Endothelial cell of umbilical vein (primary cell): ENCODE data around the gene ANKMY1. TPM values are rescaled to one million over a fixed set of nuclear protein-coding genes. Genes with fewer than 3 reads are reported as not detected.

Experiments
- BruUV-seq: library from RNA; stranded (reverse); fragments of 400-500 nt; replicated peaks from 2 replicates; lab custom pipeline; 2021; lab: Mats Ljungman, UMichigan
- CTCF ChIA-PET: fragments of 300-600, 350-600 bp; sonication (Branson Sonifier 250); formaldehyde crosslinking; loops from one replicate; lab custom pipeline; 2021; ENCODE audit warnings: antibody characterized with exemption, inconsistent platforms; lab: Charles Lee
- POLR2A ChIA-PET: fragments of 300-600, 350-600 bp; sonication (Branson Sonifier 250); formaldehyde crosslinking; loops from one replicate; lab custom pipeline; 2021; ENCODE audit warnings: antibody characterized with exemption, inconsistent platforms; lab: Charles Lee
- DNase-seq: peaks from one replicate; pipeline ENCODE4 v3.0.0-alpha.2; 2011; ENCODE audit warnings: low read depth, low spot score
- FAIRE-seq: peaks from 2 replicates; lab custom pipeline; 2011; peaks lifted over from hg19 to GRCh38; lab: Jason Lieb, UNC
- H2AFZ ChIP-seq: 2 replicates; pipeline ENCODE4 v1.6.0; 2012; ENCODE audit warnings: low read depth, low read length, control low read depth, inconsistent platforms
- H3K27ac ChIP-seq: 2 replicates; pipeline ENCODE4 v1.5.1; 2011; ENCODE audit warnings: low read depth, mild to moderate bottlenecking, control low read depth, low read length, moderate library complexity; ENCODE audit not compliant: insufficient read depth
- H3K27me3 ChIP-seq, 2 experiments: 2 replicates each; pipeline versions ENCODE4 v1.6.0 to v1.6.1; 2011; ENCODE audit warnings: low read length in 2 of 2, mixed read lengths in 1 of 2; ENCODE audit not compliant: control insufficient read depth in 2 of 2, insufficient read depth in 2 of 2
- H3K36me3 ChIP-seq, 2 experiments: 2 replicates in 1 of 2; 3 replicates in 1 of 2; pipeline ENCODE4 v1.5.1; 2011; ENCODE audit warnings: low read length in 2 of 2, mild to moderate bottlenecking in 1 of 2, moderate library complexity in 1 of 2; ENCODE audit not compliant: control insufficient read depth in 2 of 2, insufficient read depth in 2 of 2; ENCODE audit errors: extremely low read depth in 1 of 2
- H3K4me1 ChIP-seq: 3 replicates; pipeline ENCODE4 v1.5.1; 2011; ENCODE audit warnings: mild to moderate bottlenecking, low read length; ENCODE audit not compliant: control insufficient read depth, insufficient read depth; ENCODE audit errors: extremely low read depth
- H3K4me2 ChIP-seq: 2 replicates; pipeline ENCODE4 v1.6.1; 2011; ENCODE audit warnings: low read length, control low read depth, mixed read lengths; ENCODE audit not compliant: insufficient read depth
- H3K4me3 ChIP-seq, 3 experiments: fragments of 200-600 bp in 1 of 3; sonication (generic), shearing (Covaris generic) in 1 of 3; replicated peaks in 1 of 3; 2 replicates each; pipeline ENCODE4 v1.5.1; 2011 to 2016; ENCODE audit warnings: control low read depth in 3 of 3, low read length in 3 of 3, mild to moderate bottlenecking in 2 of 3, inconsistent platforms in 1 of 3, low read depth in 1 of 3, moderate library complexity in 1 of 3; ENCODE audit not compliant: insufficient read depth in 1 of 3
- H3K79me2 ChIP-seq: 2 replicates; pipeline ENCODE4 v1.6.0; 2012; ENCODE audit warnings: low read length, inconsistent platforms; ENCODE audit not compliant: control insufficient read depth, insufficient read depth
- H3K9ac ChIP-seq: replicated peaks from 2 replicates; pipeline ENCODE3; 2011; ENCODE audit warnings: low read length, control low read depth; ENCODE audit not compliant: insufficient read depth; ENCODE audit errors: extremely low read depth
- H3K9me1 ChIP-seq: replicated peaks from 3 replicates; pipeline ENCODE4 v1.6.0; 2011; ENCODE audit warnings: mild to moderate bottlenecking, low read length; ENCODE audit not compliant: control insufficient read depth, insufficient read depth; ENCODE audit errors: extremely low read depth
- H3K9me3 ChIP-seq: replicated peaks from 2 replicates; pipeline ENCODE4 v1.5.1; 2012; ENCODE audit warnings: low read length, inconsistent platforms; ENCODE audit not compliant: control insufficient read depth, insufficient read depth
- H4K20me1 ChIP-seq: replicated peaks from 2 replicates; pipeline ENCODE3; 2011; ENCODE audit warnings: mild to moderate bottlenecking, low read length; ENCODE audit not compliant: control insufficient read depth, insufficient read depth; ENCODE audit errors: extremely low read depth
- CTCF ChIP-seq, 2 donors: IDR thresholded peaks; 1 replicate in 1 of 2; 2 replicates in 1 of 2; pipeline ENCODE4 v1.5.1; 2011; ENCODE audit warnings: low read length in 2 of 2, mild to moderate bottlenecking in 2 of 2, moderate library complexity in 2 of 2, control low read depth in 1 of 2, inconsistent platforms in 1 of 2, low read depth in 1 of 2; ENCODE audit not compliant: insufficient read depth in 1 of 2; ENCODE audit errors: extremely low read depth in 1 of 2
- POLR2AphosphoS5 ChIP-seq: IDR thresholded peaks from 2 replicates; pipeline ENCODE4 v1.6.1; 2012; ENCODE audit warnings: low read depth, mild to moderate bottlenecking, control low read depth, low read length, moderate library complexity; ENCODE audit not compliant: insufficient read depth
- dilution Hi-C: fragments of 300-500 bp; cut with MboI; formaldehyde crosslinking; loops from one replicate; pipeline ENCODE4 v1.15.0; 2019; ENCODE audit warnings: low sequenced_read_pairs; ENCODE audit not compliant: extremely low pct_ligation_motif_present
- intact Hi-C: fragments of 100-400 bp; cut with micrococcal nuclease; formaldehyde crosslinking; loops from one replicate; pipeline ENCODE4 v1.10.0; 2022
- polyA plus RNA-seq, 4 experiments: library from polyadenylated mRNA; depleted of rRNA in 3 of 4; stranded (reverse) in 3 of 4; unstranded in 1 of 4; fragments of >200 nt; gene quantifications; 2 replicates each; pipeline versions ENCODE4 v1.2.1 to v1.2.3, GENCODE V29; 2011 to 2012; ENCODE audit warnings: missing spikeins in 1 of 4
- total RNA-seq: library from RNA; stranded (reverse); gene quantifications from 2 replicates; pipeline ENCODE4 v1.2.3, GENCODE V29; 2021

ANKMY1 gene
- total and polyA plus RNA-seq, 2 donors (not counting 3 experiments of a cell fraction or from before 2014, with no cell fraction given): 9.0 to 16.0 TPM

- Histone ChIP-seq H3K79me2 (peaks cover 8% of the 10 kb centered on the region), H3K4me2 (no peak overlapping the region), H2AFZ (no peak overlapping the region), H3K27me3 (no peaks in the 10 kb centered on the region), H3K9me1 (no peaks in the 10 kb centered on the region), H3K9me3 (no peaks in the 10 kb centered on the region), H3K9ac (no peak overlapping the region), H4K20me1 (no peaks in the 10 kb centered on the region), H3K27ac (no peak overlapping the region), H3K4me3 (no peak overlapping the region), H3K36me3 (peaks cover 2 to 25% of the 10 kb centered on the region in 2 experiments), H3K4me1 (no peaks in the 10 kb centered on the region)
- dilution Hi-C loops (no loop called here), intact Hi-C loops (no loop called here)
- peak; percentile 10 to 31 for TF ChIP-seq CTCF (IDR thresholded peaks at IDR 0.05; ENCODE audit: extremely low read depth in 1 of 2, insufficient read depth in 1 of 2, low read depth in 1 of 2, low read length in 2 of 2)
- no peak for TF ChIP-seq POLR2AphosphoS5
- no TSS peak for BruUV-seq
- DNase-seq (no peak), FAIRE-seq (no peak)
- POLR2A ChIA-PET: no interaction called here
- CTCF ChIA-PET: interaction anchor here (2.0 kb wide), 1 partner anchor 9 kb away, joined by 5 read pairs; the partner anchor contains the start of gene CAPN10
Observed at GRCh38 chr2:240595381-240596079, 37.7 kb upstream of the ANKMY1 start.
